ENCODE data around the gene ARHGAP42.

Gene ARHGAP42

GRCh38 chr11:100759106-100759505 lies 72.0 kb downstream of the ARHGAP42 start:
- DNase-seq (ENCODE audit: low read depth in 2 of 2) = no peak

DNA sequence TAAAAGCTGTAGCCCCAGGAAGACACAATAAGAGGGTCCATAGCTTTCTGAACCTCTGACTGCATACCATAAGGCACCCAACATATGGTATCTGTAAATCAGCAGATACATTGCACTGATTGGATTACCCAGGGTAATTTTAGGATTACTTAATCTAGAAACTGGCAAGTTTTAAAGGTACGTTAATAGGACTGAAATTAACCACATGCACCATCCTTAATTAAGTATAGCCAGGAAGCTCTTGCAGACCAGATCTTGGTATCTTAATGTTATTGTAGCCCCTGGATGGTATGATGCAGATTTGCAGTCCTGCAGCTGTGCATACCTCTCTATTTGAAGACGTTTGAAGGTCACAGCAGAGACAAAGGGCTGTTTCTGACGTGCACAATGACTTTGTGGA lies 72.8 kb downstream of the ARHGAP42 start:
- DNase-seq (ENCODE audit: low read depth in 2 of 2) = no peak

GRCh38 chr11:100760744-100761143 lies 73.7 kb downstream of the ARHGAP42 start:
- DNase-seq (ENCODE audit: low read depth in 2 of 2) = no peak

GRCh38 chr11:100761841-100762240 lies 74.8 kb downstream of the ARHGAP42 start:
- DNase-seq (ENCODE audit: low read depth in 2 of 2) = no peak

GRCh38 chr11:100766764-100767163 lies 79.7 kb downstream of the ARHGAP42 start:
- DNase-seq (ENCODE audit: low read depth in 2 of 2) = no peak

DNA sequence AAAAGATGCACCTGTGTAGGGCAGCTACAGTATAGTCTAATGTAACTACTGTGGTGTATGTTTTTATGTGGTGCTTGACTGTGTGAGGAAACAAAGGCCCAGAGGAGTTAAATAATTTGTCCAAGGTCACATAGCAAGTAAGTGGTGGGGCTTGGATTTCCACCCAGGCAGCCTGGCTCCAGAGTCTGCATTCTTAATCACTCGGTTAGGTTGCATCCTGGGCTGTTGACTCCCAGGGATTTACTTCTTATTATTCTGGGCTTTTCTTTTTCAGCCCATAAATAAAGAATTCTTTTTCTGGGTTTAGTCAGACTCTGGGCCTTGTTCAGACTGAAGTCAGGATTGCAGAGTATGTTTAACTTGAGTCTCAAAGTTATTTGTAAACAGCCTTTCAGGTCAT lies 82.1 kb downstream of the ARHGAP42 start:
- no peak for DNase-seq (ENCODE audit: low read depth in 2 of 2)

DNA sequence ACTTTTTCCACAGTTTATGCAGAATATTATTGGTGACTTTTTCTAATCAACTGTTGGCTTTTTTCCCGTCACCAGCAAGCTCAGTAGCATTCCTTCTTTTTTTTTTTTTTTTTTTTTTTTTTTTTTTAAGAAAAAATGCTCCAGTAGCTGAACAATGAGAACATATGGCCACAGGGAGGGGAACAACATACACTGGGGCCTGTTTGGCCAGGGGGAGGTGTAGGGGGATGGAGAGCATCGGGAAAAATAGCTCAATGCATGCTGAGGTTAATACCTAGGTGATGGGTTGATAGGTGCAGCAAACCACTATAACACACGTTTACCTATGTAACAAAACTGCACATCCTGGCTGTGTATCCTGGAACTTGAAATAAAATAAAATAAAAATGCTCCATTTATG lies 82.5 kb downstream of the ARHGAP42 start:
- DNase-seq (ENCODE audit: low read depth in 2 of 2) = no peak

DNA sequence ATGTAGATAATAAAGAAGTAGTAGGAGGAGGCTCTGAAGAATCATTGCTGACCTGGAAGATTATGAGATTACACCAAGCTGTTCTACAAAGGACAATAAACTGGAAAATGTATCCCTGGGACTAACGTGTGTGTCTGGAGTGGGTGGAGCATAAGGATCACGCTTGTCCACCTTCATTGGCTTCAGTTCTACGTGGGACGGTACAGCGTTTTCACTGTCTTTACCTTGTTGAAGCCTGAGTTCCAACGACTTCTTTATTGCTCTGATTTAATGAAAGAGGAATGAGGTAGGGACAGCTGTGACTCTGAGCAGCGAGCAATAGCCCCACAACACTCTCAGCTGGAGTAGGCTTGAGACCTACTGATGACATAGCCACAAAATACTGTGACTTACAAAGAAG lies 87.0 kb downstream of the ARHGAP42 start:
- no peak for DNase-seq (ENCODE audit: low read depth in 2 of 2)

DNA sequence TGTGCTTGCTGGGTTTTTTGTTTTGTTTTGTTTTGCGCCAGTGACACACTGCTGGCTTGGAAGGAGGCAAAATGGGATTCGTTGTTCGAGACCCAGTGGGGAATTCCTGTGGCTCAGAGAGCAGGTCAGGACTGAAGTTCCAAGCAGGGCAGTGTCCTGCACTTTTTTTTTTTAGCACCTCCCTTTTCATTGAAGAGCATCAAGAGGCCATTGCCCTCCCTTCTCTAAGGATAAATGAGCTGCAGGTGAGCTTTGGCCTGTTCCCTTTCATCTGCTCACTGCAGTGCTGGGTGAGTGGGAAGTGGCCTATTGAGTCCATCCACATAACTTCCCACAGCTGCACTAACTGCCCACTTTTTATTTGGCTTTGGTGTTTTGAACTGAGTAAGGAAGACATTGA lies 87.8 kb downstream of the ARHGAP42 start:
- DNase-seq (ENCODE audit: low read depth in 2 of 2) = no peak

GRCh38 chr11:100776212-100776896 lies 89.3 kb downstream of the ARHGAP42 start:
- DNase-seq (ENCODE audit: low read depth in 2 of 2) = no peak

GRCh38 chr11:100777103-100777502 lies 90.0 kb downstream of the ARHGAP42 start:
- DNase-seq (ENCODE audit: low read depth in 2 of 2) = no peak

- no peak for DNase-seq (ENCODE audit: low read depth in 2 of 2)
Observed at GRCh38 chr11:100777736-100778135, 90.6 kb downstream of the ARHGAP42 start.

GRCh38 chr11:100778166-100778785 lies 91.2 kb downstream of the ARHGAP42 start:
- no peak for DNase-seq (ENCODE audit: low read depth in 2 of 2)

DNA sequence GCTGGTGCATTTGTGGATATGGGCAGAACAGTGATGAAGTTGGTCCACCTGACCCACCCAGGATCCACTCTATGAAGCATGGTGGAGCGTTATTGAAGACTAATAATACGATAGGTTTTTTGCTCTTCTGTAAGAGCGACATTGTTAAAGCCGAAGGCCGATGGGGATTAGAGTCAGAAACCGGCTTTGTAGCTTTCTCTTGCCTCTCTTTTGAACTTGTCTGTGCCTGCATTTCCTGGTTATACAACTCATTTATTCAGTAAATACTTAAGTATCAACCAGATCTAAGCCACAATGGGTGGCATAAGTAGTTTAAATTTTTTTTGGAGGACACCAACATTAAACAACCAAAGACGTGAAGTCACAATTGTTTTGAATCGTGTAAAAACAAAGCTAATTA lies 93.4 kb downstream of the ARHGAP42 start:
- DNase-seq (ENCODE audit: low read depth in 2 of 2) = no peak

DNA sequence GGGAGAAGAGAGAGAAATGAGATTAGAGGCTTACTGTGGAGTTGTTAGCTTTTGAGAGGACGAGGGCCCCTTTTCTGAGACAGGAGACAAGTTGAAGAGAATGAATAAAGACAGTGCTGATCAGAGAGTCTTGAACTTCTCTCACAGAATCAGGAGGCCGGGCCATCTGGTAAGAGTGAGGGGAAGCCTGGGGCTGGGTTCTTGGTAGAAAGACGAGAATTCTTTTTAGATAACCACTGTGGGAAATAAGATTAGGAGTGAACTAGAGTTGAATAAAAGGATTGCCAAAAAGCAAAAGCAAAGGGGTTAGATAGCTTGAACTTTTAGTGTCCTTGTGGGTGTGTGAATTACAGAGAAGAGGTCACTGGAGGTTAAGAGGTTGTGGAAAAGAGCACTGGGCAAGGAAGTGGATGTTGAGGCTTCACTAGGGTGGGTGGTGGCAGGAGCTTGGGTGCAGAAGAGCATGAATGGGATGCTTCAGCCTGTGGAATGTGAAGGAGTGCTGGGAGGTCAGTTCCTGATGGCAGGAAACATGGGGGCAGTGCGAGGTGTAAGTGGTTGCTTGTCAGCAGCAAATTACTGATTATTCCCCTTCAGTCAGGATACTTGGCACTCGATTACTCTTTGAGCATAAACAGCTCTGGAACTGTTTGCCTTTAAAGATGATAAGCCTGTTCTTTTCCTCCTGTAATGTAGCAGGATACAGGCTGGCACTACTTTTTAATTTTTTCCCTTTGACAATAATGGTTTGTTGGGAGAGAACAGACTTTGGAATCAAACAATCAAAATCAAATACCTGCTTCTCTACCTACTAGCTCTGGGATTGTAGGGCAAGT lies 98.3 kb downstream of the ARHGAP42 start:
- DNase-seq (ENCODE audit: low read depth in 2 of 2) = no peak

GRCh38 chr11:100788561-100789295 lies 101.6 kb downstream of the ARHGAP42 start:
- DNase-seq (ENCODE audit: low read depth in 2 of 2) = no peak

DNA sequence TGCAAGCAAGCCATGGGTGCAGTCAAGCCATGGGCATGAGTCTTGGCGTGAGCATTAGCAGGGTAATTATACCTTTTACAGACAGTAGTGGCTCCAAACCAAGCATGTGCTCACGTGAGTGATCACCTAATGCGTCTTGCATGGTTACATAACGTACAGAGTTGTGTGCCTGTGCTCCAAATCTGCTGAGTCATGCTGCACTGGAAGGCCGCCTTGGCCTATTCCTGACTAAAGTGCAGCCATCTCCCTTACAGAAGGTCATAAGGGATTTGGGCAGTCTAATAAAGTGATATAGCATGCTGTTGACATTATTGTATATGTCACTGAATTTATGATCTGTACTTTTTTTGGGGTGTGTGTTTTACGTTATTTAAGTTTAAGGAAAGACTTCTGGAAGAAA lies 102.4 kb downstream of the ARHGAP42 start:
- DNase-seq (ENCODE audit: low read depth in 2 of 2) = no peak

DNA sequence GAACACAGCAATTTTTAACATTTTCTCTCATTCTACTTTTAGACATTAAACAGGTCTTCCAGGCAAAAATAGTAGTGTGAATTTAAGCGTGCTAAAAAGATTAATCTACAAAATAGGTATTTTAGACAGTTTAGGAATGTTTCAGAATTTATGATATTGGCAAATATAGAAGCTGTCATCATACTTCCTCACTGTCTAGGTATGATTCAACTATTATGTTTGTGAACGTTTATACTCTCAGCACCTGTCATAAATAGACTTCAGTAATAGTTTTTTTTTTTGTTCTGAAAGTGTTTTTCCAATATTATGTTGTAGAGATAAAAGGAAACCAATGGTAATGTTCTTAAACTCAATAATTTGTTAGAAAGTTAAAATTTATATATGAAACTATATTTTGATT lies 103.0 kb downstream of the ARHGAP42 start:
- no peak for DNase-seq (ENCODE audit: low read depth in 2 of 2)

GRCh38 chr11:100791103-100791502 lies 104.0 kb downstream of the ARHGAP42 start:
- DNase-seq (ENCODE audit: low read depth in 2 of 2) = no peak

- DNase-seq (ENCODE audit: low read depth in 2 of 2) = no peak
Observed at GRCh38 chr11:100791860-100792259, 104.8 kb downstream of the ARHGAP42 start.

DNA sequence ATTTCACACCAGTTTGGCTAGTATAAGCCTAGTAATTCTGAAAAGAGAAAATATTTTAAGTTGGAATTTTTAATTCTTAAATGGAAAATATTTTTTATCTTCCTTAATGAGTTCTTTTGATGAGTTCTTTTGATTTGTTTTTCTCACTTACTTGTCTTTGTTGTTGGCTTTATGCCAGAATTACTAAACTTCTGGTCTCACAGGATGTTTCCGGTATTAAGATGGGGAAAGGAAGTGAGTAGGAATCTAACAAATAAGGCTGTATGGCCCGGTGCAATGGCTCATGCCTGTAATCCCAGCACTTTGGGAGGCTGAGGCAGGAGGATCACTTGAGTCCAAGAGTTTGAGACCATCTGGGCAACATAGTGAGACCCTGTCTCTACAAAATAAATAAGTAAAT lies 106.4 kb downstream of the ARHGAP42 start:
- DNase-seq (ENCODE audit: low read depth in 2 of 2) = no peak

DNA sequence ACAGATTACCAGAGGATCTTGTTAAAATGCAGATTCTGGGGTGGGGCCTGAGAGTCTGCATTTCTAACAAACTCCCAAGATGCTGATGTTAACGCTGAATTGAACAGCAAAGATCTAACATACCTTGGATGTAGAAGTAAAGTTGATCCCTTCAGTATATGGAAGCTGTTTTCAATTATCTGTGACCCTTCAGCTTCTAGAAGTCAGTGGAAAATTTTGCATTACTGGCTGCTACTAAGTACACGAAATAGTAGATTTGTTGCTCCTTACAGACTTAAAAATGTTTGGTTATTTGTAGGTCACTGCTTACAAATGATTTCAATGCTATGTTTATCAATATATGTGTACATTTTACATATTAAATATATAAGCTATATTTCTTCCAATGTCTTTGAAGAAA lies 107.4 kb downstream of the ARHGAP42 start:
- DNase-seq (ENCODE audit: low read depth in 2 of 2) = no peak
